Natural killer cell treated with Interleukin-12 subunit alpha and Interleukin-12 subunit beta and Interleukin-15 and Interleukin-18, amount 100 ng/mL, for 72 hours (primary cell): ENCODE data around the gene KLHL29. TPM values are rescaled to one million over a fixed set of nuclear protein-coding genes. Genes with fewer than 3 reads are reported as not detected.

Experiments
- ATAC-seq, 2 donors: fragments of 150-1000 bp; cut with Tn5 transposase in 1 of 2; sonication (Bioruptor Pico), chemical (Tn5 transposase) in 1 of 2; 2 replicates each; pipeline ENCODE4 v1.10.0; 2021
- DNase-seq: peaks from one replicate; pipeline ENCODE4 v3.0.0; 2022; ENCODE audit warnings: low spot score
- H3K27ac Mint-ChIP-seq, 2 donors: 1 replicate in 1 of 2; 2 replicates in 1 of 2; pipeline ENCODE4 v1.8.0; 2022; ENCODE audit warnings: mixed read lengths in 2 of 2, mild to moderate bottlenecking in 1 of 2, moderate library complexity in 1 of 2
- H3K27me3 Mint-ChIP-seq, 2 donors: 1 replicate in 1 of 2; 2 replicates in 1 of 2; pipeline ENCODE4 v1.8.0; 2022; ENCODE audit warnings: mixed read lengths in 2 of 2
- H3K36me3 Mint-ChIP-seq: one replicate; pipeline ENCODE4 v1.8.0; 2022; ENCODE audit warnings: mixed read lengths
- H3K4me1 Mint-ChIP-seq, 2 donors: 1 replicate in 1 of 2; 2 replicates in 1 of 2; pipeline ENCODE4 v1.8.0; 2022; ENCODE audit warnings: low read depth in 2 of 2, mixed read lengths in 2 of 2, mild to moderate bottlenecking in 1 of 2
- H3K4me3 Mint-ChIP-seq: one replicate; pipeline ENCODE4 v1.8.0; 2022; ENCODE audit warnings: mixed read lengths
- H3K9me3 Mint-ChIP-seq: 2 replicates; pipeline ENCODE4 v1.8.0; 2022; ENCODE audit warnings: mixed read lengths
- total RNA-seq, 2 donors: library from RNA; stranded (reverse); gene quantifications; one replicate each; pipeline ENCODE4 v1.2.3, GENCODE V29; 2022

Gene KLHL29
- total RNA-seq, 2 donors from 2014 or later = 0.11 to 0.12 TPM

DNA sequence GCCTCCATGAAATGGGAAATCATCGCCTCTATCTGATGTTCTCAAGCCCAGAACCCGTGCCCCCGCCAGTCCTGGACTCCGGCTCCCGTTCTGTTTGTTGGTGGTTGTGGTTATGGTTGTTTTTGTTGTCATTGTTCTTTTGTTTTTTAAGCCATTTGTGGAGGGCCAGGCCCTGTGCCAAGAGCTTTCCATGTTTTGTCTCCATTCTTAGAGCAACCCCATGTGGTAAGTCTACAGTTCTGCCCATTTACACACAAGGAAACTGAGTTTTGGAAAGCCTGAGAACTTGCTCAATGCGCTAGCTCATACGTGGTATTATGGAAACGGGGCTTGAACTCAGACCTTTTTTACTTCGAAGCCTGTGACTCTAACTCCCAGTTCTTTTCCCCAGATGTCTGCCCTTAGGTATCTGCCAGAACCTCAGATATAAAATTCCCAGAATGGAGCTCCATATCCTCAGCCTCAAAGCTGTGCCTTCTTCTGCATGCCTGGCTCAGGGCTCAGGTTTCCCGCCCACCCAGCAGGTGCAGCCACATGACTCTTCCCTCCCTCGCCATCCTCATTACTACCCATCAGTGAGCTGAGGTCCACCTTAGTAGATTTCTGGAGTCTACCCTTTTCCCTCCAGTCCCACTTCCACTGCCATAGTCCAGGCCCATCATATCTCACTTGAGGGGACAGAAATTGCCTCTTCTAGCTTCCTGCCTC, 194.1 kb downstream of the KLHL29 start:
- H3K4me1 Mint-ChIP-seq = no peaks in the 10 kb centered on the region
- H3K36me3 Mint-ChIP-seq = no peaks in the 10 kb centered on the region
- no peak for DNase-seq
- H3K4me3 Mint-ChIP-seq = no peak overlapping the region
- ATAC-seq = no peak
- H3K9me3 Mint-ChIP-seq = no peaks in the 10 kb centered on the region
- no peak overlapping the region for H3K27ac Mint-ChIP-seq
- H3K27me3 Mint-ChIP-seq = no peaks in the 10 kb centered on the region

DNA sequence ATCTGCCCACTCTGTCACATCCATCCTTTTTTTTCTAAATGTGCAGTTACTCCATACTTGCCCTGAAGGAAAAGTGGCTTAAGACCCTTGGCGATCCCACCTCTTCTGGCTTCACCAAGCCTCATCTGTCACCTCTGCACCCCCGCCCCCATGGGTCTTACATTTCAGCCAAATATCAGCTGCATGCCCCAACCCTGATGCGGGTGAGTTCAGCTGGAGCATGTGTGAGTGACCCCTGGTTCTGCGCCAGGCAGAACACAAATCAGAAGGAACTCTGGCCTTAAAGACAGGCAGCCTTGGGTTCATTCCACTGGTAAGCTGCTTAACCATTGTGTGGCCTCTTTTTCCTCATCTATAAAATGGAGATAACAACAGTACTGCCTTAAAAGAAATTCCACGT, 194.7 kb downstream of the KLHL29 start:
- Mint-ChIP-seq H3K27ac (no peak overlapping the region), H3K4me1 (no peaks in the 10 kb centered on the region), H3K27me3 (no peaks in the 10 kb centered on the region), H3K9me3 (no peaks in the 10 kb centered on the region), H3K36me3 (no peaks in the 10 kb centered on the region), H3K4me3 (no peak overlapping the region)
- ATAC-seq (no peak), DNase-seq (no peak)

DNA sequence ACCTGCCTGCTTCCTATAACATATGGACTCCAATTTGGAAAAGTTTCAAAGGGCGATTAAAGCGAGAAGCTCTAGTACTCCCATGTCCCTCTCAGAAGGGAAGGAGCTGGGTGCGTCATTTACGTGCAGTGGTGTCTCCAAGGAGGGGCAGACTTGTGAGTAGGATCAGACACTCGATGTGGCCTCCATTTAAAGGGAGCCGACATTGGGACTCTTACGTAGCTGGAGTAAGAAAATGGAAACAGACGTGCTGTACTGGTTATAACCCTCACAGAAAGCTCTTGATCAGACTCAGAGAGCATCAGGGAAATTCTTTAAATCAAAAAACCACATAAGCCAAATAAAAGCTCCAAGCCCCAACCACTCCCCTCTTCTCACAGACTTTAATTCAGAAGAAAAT, 198.5 kb downstream of the KLHL29 start:
- Mint-ChIP-seq H3K9me3 (no peaks in the 10 kb centered on the region), H3K4me3 (no peak overlapping the region), H3K27me3 (peaks cover 3 to 15% of the 10 kb centered on the region in 2 donors), H3K4me1 (no peaks in the 10 kb centered on the region), H3K27ac (no peak overlapping the region), H3K36me3 (no peaks in the 10 kb centered on the region)
- ATAC-seq (no peak), DNase-seq (no peak)

DNA sequence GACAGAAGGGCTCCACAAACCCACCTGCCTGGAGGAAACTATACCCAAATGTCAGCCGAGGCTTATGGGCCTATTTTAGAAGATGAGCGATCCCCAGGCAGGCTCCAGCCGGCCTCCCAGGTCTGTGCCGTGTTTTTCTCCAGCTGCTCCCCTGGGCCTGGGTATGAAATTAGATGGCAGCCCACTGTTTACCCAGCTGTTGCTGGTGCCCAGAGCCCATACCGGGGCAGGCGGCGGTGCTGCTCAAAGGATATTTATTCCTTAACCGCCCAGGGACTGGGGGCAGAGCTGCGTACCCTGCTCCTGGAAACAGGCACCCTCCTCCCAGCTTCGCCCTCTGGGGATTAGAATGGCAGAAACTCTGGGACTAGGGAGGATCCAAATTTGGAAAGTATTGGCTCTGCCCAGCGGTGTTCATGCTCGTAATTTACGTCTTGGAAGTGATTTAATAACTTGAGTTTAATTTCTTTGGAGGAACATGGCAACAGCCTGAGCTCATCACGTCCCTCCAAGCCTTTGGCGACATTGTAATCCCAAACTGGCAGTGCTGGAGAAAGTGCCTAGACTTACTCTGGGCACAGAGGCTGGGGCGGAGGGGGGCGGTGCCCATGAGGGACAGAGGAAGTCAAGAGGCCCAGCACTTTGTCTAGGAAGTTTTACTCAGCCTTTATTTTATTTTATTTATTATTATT, 199.2 kb downstream of the KLHL29 start:
- Mint-ChIP-seq H3K27ac (no peak overlapping the region), H3K27me3 (peaks cover 3 to 15% of the 10 kb centered on the region in 2 donors), H3K36me3 (no peaks in the 10 kb centered on the region), H3K9me3 (no peaks in the 10 kb centered on the region), H3K4me3 (no peak overlapping the region), H3K4me1 (no peaks in the 10 kb centered on the region)
- no peak for DNase-seq
- ATAC-seq = no peak

DNA sequence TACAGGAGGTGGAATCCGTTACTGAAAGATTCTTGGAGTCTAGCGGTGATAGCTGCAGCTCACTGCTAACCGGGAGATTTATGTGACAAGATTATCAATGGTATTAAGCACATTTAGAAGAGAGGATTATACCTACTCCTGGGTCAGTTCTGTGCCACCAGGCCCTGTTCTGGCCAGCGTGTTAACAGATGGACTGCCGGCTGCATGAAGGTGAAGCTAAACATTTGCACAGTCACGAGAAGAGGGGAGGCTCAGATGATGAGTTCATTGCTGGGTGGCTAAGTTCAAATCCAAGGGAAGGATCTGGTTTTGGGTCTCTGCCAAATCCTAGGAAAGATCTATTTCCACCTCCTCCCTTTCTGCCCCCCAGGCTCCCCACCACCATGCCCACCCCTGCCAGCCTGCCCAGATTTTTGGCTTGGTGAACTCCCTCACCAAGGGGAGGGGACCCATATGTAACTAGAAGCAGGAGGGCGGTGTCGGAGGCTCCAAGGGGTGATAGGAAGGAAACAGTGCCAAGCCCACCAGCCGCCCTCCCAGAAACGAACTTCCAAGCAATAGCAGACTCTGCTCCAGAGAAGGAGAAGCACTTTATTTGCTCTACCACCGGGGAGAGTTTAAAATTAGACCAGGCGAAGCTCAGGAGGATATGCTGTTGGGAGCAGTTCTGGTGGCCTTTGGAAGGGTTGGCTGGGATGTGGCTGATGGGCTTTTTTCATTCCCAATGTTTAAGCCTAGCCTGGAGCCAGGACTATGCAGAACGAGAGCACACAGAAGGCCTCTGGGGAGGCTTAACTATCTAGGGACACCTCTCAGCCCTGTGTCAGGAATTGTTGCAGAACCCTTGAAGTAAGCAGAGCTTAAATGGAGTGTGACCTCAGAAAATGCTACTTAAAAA, 200.5 kb downstream of the KLHL29 start:
- DNase-seq (no peak), ATAC-seq (no peak)

DNA sequence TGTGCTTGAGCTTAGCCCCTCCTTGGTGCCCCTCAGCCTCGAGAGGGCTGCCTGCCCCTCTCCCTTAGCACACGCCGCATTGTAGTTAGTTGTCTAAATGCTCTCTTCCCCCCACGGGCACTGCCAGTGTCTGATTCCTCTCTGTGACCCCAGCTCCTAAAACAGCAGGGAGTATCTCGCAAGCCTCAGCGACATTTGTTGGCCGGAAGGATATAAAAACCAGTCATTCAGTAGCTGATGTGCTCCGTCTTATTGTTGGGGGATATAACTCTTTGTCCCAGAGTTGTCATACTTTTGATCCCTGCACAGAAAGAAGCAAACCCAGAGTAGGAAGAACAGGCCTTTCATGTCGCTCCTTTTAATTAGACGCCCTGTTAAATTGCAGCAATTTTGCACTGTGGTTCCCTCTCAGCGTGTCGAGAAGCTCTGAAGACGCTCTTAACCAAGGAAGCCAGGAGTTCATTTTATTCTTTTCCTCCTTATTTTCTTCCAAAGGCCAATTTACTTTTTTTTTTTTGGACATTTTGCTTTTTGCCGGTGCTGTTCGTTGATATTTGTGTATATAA, 201.8 kb downstream of the KLHL29 start:
- DNase-seq = peak; percentile 23
- no peak overlapping the region for H3K4me3 Mint-ChIP-seq
- no peaks in the 10 kb centered on the region for H3K9me3 Mint-ChIP-seq
- H3K36me3 Mint-ChIP-seq = no peaks in the 10 kb centered on the region
- no peak overlapping the region for H3K27ac Mint-ChIP-seq
- no peak for ATAC-seq
- H3K27me3 Mint-ChIP-seq = peaks cover 3 to 15% of the 10 kb centered on the region in 2 donors
- H3K4me1 Mint-ChIP-seq = no peaks in the 10 kb centered on the region

More for the DNA sequence above, 200.5 kb downstream of the KLHL29 start:
- Mint-ChIP-seq H3K9me3 (no peaks in the 10 kb centered on the region), H3K4me3 (no peak overlapping the region), H3K27me3 (peaks cover 3 to 15% of the 10 kb centered on the region in 2 donors), H3K4me1 (no peaks in the 10 kb centered on the region), H3K36me3 (no peaks in the 10 kb centered on the region), H3K27ac (no peak overlapping the region)

DNA sequence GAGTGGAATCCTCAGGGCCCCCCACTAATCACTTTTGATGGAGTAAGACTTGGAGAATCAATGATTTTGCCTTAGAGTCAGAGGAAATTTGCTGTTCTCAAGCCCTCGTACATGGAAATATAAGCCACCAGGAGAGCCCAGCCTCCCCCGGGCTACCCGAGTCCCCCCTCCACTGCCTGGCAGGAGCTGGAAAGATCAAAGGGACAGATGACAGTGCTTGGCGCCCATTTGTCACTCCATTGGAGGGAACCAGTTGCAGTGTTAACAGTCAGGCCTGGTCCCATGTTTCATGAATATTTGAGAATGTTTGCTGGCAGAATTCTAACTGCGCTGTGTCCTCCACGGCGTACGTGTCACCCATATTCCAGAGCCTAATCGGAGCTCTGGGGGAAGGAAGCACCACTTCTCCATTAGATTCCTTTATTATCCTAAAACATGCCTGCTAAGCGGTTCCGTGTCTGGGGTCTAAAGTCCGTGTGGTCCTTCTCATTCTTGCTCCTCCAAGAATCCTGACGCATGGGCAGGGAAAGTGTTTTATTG, 202.4 kb downstream of the KLHL29 start:
- no peaks in the 10 kb centered on the region for H3K4me1 Mint-ChIP-seq
- DNase-seq = peak; percentile 28
- no peak overlapping the region for H3K27ac Mint-ChIP-seq
- H3K36me3 Mint-ChIP-seq = no peaks in the 10 kb centered on the region
- no peaks in the 10 kb centered on the region for H3K9me3 Mint-ChIP-seq
- no peak overlapping the region for H3K4me3 Mint-ChIP-seq
- H3K27me3 Mint-ChIP-seq = peaks cover 3 to 15% of the 10 kb centered on the region in 2 donors
- no peak for ATAC-seq

DNA sequence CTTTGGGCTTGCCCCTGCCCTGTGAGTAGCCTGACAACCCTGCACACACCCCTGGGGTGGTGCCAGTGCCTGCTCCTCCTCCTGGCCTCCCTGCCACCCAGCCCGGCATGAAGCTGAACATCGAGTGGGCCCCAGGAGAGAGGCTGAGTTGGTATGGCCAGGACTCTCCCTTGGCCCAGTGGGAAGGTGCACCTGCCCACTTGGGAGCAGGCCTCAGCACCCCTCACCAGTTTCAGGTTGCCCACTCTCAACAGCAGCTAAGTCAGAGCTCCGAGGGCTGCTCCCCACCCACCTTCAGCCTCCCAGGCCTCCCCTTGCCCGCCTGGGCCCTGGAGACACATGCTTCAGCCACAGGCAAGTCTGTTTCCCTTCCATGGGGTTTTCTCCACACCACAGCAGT, 203.1 kb downstream of the KLHL29 start:
- H3K27me3 Mint-ChIP-seq = peaks cover 3 to 15% of the 10 kb centered on the region in 2 donors
- no peaks in the 10 kb centered on the region for H3K9me3 Mint-ChIP-seq
- ATAC-seq = peak in 1 of 2 donors; percentile 20

DNA sequence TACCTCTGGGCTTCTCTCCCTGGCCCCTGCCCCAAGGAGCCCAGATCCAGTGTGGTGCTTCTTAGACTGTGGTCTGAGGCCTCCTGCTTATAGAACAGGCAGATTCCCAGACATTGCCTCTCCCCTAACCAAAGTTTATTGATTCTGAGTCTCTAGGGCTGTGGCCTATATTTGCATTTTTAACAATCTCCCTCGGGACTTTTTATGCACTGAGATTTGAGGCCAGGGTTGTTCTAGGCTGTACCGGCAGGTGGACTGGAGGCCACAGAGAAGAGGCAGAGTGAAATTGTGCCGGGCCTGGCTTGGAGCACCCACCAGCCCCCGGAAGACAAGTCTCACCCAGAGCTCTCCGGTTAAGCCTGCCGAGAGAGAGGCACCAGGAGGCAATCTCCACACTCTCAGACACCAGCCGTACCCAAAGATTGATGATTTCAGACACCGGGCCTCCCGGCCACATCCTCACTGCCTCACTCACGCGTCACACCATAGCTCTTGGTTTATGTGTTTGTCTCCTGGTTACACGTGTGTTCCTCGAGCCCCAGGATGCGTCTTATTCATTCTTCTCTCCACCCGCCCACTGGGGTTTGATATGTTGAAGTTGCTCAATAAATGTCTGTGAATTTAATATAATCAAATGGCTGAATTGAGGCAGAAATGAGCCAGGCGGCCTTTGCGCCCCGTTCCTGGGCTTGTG, 203.7 kb downstream of the KLHL29 start:
- peak; percentile 50 for DNase-seq
- H3K9me3 Mint-ChIP-seq = no peaks in the 10 kb centered on the region
- no peaks in the 10 kb centered on the region for H3K4me1 Mint-ChIP-seq
- ATAC-seq = no peak
- no peak overlapping the region for H3K4me3 Mint-ChIP-seq
- H3K27ac Mint-ChIP-seq = no peak overlapping the region
- no peaks in the 10 kb centered on the region for H3K36me3 Mint-ChIP-seq
- peaks cover 3 to 15% of the 10 kb centered on the region in 2 donors for H3K27me3 Mint-ChIP-seq

More for the DNA sequence above, 203.1 kb downstream of the KLHL29 start:
- Mint-ChIP-seq H3K36me3 (no peaks in the 10 kb centered on the region), H3K4me1 (no peaks in the 10 kb centered on the region), H3K4me3 (no peak overlapping the region), H3K27ac (no peak overlapping the region)
- peak; percentile 31 for DNase-seq

DNA sequence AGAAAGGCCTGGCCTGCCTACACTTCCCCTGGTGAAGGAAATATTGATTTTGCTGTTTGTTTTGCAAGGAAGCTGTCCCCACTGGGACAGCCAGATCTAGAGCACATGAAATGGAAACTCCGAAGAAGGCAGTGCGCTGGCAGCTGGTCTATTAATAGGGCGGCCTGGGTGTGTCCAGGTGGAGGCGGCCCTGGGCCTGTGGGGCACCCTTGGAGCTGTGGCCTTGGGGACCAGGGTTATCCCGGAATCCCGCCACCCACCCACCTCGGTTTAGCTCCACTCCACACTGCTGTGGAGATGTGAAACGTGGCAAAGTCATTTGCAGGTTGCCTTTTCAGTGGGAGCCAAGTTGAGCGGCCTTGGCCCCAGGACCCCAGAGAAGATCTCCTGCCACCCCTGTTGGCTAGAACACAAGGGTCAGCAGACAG, 204.3 kb downstream of the KLHL29 start:
- DNase-seq (peak; percentile 50), ATAC-seq (no peak)
- H3K9me3 Mint-ChIP-seq = no peaks in the 10 kb centered on the region
- H3K4me1 Mint-ChIP-seq = no peaks in the 10 kb centered on the region
- H3K27ac Mint-ChIP-seq = no peak overlapping the region
- H3K4me3 Mint-ChIP-seq = no peak overlapping the region
- peaks cover 3 to 15% of the 10 kb centered on the region in 2 donors for H3K27me3 Mint-ChIP-seq
- H3K36me3 Mint-ChIP-seq = no peaks in the 10 kb centered on the region

DNA sequence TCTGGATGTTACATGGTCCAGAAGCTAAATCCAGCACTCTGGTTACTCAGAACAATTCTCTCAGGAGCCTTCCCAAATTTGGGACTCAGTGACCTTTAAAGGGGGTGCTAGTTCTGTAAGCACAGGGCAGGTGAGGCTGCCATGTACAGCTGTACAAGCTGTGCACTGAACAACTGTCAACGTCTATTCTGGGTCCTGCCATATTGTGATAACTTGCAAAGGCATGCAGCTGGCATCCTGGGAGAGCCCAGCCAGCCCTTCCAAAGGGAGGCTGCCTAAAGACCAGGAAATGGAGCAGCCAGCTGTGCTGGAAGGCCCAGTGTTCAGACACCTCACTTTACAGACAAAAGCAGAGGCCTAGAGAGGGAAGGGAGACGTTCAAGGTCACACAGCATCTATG, 204.8 kb downstream of the KLHL29 start:
- H3K4me1 Mint-ChIP-seq = no peaks in the 10 kb centered on the region
- no peaks in the 10 kb centered on the region for H3K9me3 Mint-ChIP-seq
- H3K4me3 Mint-ChIP-seq = no peak overlapping the region
- no peak overlapping the region for H3K27ac Mint-ChIP-seq
- no peak for DNase-seq
- ATAC-seq = no peak
- H3K27me3 Mint-ChIP-seq = peaks cover 3 to 15% of the 10 kb centered on the region in 2 donors
- no peaks in the 10 kb centered on the region for H3K36me3 Mint-ChIP-seq

DNA sequence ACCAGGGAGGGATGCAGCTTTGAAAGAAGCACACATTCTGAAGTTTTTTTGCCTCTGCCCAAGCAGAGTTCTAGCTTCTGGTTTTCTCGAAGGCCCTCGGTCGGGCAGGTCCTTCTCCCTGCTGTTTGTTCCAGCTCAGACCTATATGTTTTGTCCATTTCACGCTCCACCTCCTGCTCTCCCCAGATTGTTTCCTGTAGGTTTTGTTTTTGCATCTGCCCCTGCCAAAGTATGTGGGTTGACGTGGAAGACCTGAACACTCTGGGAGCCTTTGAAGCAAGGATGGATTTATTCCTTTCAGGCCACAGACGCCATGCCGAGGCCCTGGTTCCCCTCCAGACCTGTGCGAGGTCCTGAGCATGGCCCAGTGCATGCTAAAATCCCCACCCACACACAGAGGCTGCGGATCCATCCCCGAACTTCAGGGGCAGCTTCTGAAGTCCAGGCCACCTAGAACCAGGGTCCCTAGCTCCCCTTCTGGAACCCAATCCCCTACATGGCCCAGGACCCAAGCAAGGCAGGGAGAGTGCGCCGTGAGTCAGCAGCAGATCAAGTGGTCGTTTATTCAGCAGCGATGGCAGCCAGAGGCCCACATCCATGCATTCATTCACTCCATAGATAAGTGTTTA, 205.4 kb downstream of the KLHL29 start:
- ATAC-seq (no peak), DNase-seq (peak; percentile 37)
- Mint-ChIP-seq H3K27ac (no peak overlapping the region), H3K36me3 (no peaks in the 10 kb centered on the region), H3K4me3 (no peak overlapping the region), H3K9me3 (no peaks in the 10 kb centered on the region), H3K4me1 (no peaks in the 10 kb centered on the region), H3K27me3 (peaks cover 6 to 10% of the 10 kb centered on the region in 2 donors)
